Measurements from ENCODE around the gene SGCD. TPM values are rescaled to one million over a fixed set of nuclear protein-coding genes. Genes with fewer than 3 reads are reported as not detected.

The SGCD gene
- total and polyA plus RNA-seq, 10 donors = 0.26 to 5.3 (median 1.3) TPM

DNA sequence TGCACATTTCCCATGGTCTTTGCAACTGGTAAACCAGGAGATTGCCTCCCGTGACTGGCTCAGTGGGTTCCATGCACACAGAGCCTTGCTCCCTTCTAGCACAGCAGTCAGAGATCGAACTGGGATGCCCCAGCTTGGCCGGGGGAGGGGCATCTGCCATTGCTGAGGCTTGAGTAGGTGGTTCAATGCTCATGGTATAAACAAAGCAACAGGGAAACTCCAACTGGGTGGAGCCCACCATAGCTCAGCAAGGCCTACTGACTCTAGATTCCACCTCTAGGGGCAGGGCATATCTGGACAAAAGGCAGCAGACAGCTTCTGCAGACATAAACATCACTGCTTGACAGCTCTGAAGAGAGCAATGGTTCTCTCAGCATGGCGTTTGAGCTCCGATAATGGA is 456.1 kb downstream of the SGCD start:
- Histone ChIP-seq H3K27ac (no peak overlapping the region), H3K36me3 (no peaks in the 10 kb centered on the region), H3K9me3 (peaks cover 0 to 34% (median 0%) of the 10 kb centered on the region in 8 donors), H3K4me3 (no peak overlapping the region), H3K27me3 (replicated peaks in 1 of 7) (peaks cover 0 to 8% (median 0%) of the 10 kb centered on the region in 7 donors), H3K4me1 (no peaks in the 10 kb centered on the region)
- no peak for TF ChIP-seq POLR2A (IDR thresholded peaks at IDR 0.05)
- TF ChIP-seq CTCF (IDR thresholded peaks at IDR 0.05 in 8 of 11, conservative IDR thresholded peaks at IDR 0.05 in 3 of 11) = no peak
- no peak for TF ChIP-seq POLR2AphosphoS5 (IDR thresholded peaks at IDR 0.05)
- intact Hi-C loops (cut with DNase I; ENCODE audit: low total_unique reads) = no loop called here
- 84 to 100% (median 91%) methylated on average over 3 to 5 of the region's 5 CpGs for WGBS, 5 donors
- DNase-seq = no peak

- H3K36me3 ChIP-seq = no peaks in the 10 kb centered on the region
- H3K4me1 ChIP-seq = no peaks in the 10 kb centered on the region
- H3K9me3 ChIP-seq = peaks cover 0 to 8% (median 0%) of the 10 kb centered on the region in 8 donors
- intact Hi-C loops (cut with DNase I; ENCODE audit: low total_unique reads) = no loop called here
- no peak for TF ChIP-seq POLR2AphosphoS5 (IDR thresholded peaks at IDR 0.05)
- TF ChIP-seq CTCF (IDR thresholded peaks at IDR 0.05 in 8 of 11, conservative IDR thresholded peaks at IDR 0.05 in 3 of 11) = no peak
- no peak for TF ChIP-seq POLR2A (IDR thresholded peaks at IDR 0.05)
- no peak overlapping the region for H3K27ac ChIP-seq
- H3K27me3 ChIP-seq (replicated peaks in 1 of 7) = no peaks in the 10 kb centered on the region
- no peak overlapping the region for H3K4me3 ChIP-seq
- WGBS, 5 donors = 26 to 43% (median 39%) methylated on average over 2 of the region's 2 CpGs
- DNase-seq = no peak
These were observed 467.7 kb downstream of the SGCD start for GRCh38 chr5:156794687-156795086.

DNA sequence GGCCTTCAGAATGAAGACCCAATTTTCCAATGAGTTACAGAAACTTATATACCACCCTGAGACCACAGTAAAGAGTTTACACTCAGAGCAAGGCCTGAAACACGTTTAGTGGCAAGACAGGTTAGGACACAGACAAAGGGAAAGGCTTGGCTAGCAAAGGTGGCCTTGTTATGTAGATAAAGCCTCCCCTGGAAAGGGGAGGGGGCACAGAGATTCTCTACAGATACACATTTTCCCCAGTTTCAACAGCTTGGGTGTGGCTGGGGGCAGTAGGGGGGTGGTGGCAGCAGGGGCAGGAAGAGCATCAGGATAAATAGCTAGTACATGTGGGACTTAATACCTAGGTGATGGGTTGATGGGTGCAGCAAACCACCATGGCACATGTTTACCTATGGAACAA is 471.2 kb downstream of the SGCD start:
- Histone ChIP-seq H3K4me1 (no peaks in the 10 kb centered on the region), H3K4me3 (no peak overlapping the region), H3K36me3 (no peaks in the 10 kb centered on the region), H3K9me3 (no peaks in the 10 kb centered on the region), H3K27ac (no peak overlapping the region), H3K27me3 (replicated peaks in 1 of 7) (peaks cover 0 to 5% (median 0%) of the 10 kb centered on the region in 7 donors)
- WGBS, 5 donors = 28 to 45% (median 40%) methylated on average over 1 of the region's 1 CpG
- intact Hi-C loops (cut with DNase I; ENCODE audit: low total_unique reads) = no loop called here
- TF ChIP-seq CTCF (IDR thresholded peaks at IDR 0.05 in 8 of 11, conservative IDR thresholded peaks at IDR 0.05 in 3 of 11) (no peak), POLR2A (IDR thresholded peaks at IDR 0.05) (no peak), POLR2AphosphoS5 (IDR thresholded peaks at IDR 0.05) (no peak)
- no peak for DNase-seq

DNA sequence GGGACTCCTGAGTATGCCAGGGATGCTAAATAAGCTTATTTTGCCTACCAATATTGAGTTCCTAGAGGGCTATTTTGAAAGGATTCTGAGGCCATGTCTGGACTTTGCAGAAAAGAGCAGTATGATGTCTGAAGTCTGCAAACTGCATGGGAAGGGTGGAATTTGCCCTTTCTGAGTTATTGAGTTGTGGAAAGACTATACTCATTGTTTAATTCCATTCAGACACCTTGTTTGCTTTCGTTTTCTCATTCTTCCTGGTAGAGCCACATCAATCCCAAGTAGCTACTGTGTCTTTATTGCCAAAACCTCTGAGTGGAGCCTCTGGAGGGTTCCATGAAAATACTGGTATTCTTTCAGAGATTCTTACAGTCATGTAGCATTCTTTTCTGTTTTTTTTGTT is 472.2 kb downstream of the SGCD start:
- Histone ChIP-seq H3K9me3 (no peaks in the 10 kb centered on the region), H3K4me3 (no peak overlapping the region), H3K4me1 (no peaks in the 10 kb centered on the region), H3K36me3 (no peaks in the 10 kb centered on the region), H3K27ac (no peak overlapping the region), H3K27me3 (replicated peaks in 1 of 7) (peaks cover 0 to 5% (median 0%) of the 10 kb centered on the region in 7 donors)
- 56 to 70% (median 68%) methylated on average over 1 of the region's 1 CpG for WGBS, 5 donors
- intact Hi-C loops (cut with DNase I; ENCODE audit: low total_unique reads) = no loop called here
- no peak for TF ChIP-seq POLR2AphosphoS5 (IDR thresholded peaks at IDR 0.05)
- TF ChIP-seq CTCF (IDR thresholded peaks at IDR 0.05 in 8 of 11, conservative IDR thresholded peaks at IDR 0.05 in 3 of 11) = no peak
- no peak for TF ChIP-seq POLR2A (IDR thresholded peaks at IDR 0.05)
- DNase-seq = no peak

Data from spleen (tissue), 11 donors.